ENCODE results near the gene PTPRN2.

- TF ChIP-seq POLR2A (IDR thresholded peaks at IDR 0.05; ENCODE audit: low read depth, low read length), result no peak
- TF ChIP-seq CTCF (IDR thresholded peaks at IDR 0.05; ENCODE audit: extremely low read depth in 1 of 2, insufficient read depth in 1 of 2, low read depth in 1 of 2, low read length in 2 of 2), result no peak
- no peak for TF ChIP-seq EZH2 (IDR thresholded peaks at IDR 0.05; ENCODE audit: borderline replicate concordance, low read depth, low read length, severe bottlenecking)
- no peak for TF ChIP-seq MYC (IDR thresholded peaks at IDR 0.05; ENCODE audit: low read depth, low read length)
- TF ChIP-seq POLR2AphosphoS5 (IDR thresholded peaks at IDR 0.05; ENCODE audit: insufficient read depth, low read depth, low read length), result no peak
- TF ChIP-seq JUN (IDR thresholded peaks at IDR 0.05; ENCODE audit: borderline replicate concordance, insufficient read depth, insufficient read length, low read depth), result no peak
Observed at GRCh38 chr7:157618091-157618726, 969.4 kb downstream of the PTPRN2 start.

Data from endothelial cell of umbilical vein (primary cell).